ENCODE results near the gene UPK2. TPM values are rescaled to one million over a fixed set of nuclear protein-coding genes. Genes with fewer than 3 reads are reported as not detected.

UPK2 gene
- total and polyA plus RNA-seq, 4 donors, result 0.07 TPM; not detected in 3

GRCh38 chr11:118915396-118915795 is 40.7 kb upstream of the UPK2 start:
- no peaks in the 10 kb centered on the region for H3K9me3 ChIP-seq (ENCODE audit: control insufficient read depth in 4 of 4, insufficient read depth in 3 of 4, low read length in 3 of 4)
- peak overlapping the region in 1 of 2 donors; percentile 9 for H3K9ac ChIP-seq (ENCODE audit: insufficient read depth in 1 of 2, low read length in 2 of 2)
- H3K27me3 ChIP-seq (ENCODE audit: control insufficient read depth in 3 of 3, insufficient read depth in 3 of 3, low read length in 2 of 3), result no peaks in the 10 kb centered on the region
- peaks cover 0 to 6% (median 0%) of the 10 kb centered on the region in 4 donors for H3K36me3 ChIP-seq (ENCODE audit: control insufficient read depth in 4 of 4, insufficient read depth in 4 of 4, low read length in 4 of 4)
- H3K4me1 ChIP-seq (ENCODE audit: control insufficient read depth in 5 of 5, insufficient read depth in 5 of 5, low read length in 5 of 5), result peaks cover 26 to 94% (median 73%) of the 10 kb centered on the region in 5 donors
- H3K4me3 ChIP-seq, result no peak overlapping the region
- ATAC-seq (ENCODE audit: insufficient read depth, low FRiP score), result no peak
- H3K27ac ChIP-seq (ENCODE audit: low read depth in 1 of 2, low read length in 1 of 2), result peak overlapping the region; percentile 92 to 93
- no peak for DNase-seq
- 85 to 96% methylated on average over 2 of the region's 2 CpGs for WGBS, 2 donors
- no peak for TF ChIP-seq CTCF (IDR thresholded peaks at IDR 0.05; ENCODE audit: control extremely low read depth, extremely low read depth)

DNA sequence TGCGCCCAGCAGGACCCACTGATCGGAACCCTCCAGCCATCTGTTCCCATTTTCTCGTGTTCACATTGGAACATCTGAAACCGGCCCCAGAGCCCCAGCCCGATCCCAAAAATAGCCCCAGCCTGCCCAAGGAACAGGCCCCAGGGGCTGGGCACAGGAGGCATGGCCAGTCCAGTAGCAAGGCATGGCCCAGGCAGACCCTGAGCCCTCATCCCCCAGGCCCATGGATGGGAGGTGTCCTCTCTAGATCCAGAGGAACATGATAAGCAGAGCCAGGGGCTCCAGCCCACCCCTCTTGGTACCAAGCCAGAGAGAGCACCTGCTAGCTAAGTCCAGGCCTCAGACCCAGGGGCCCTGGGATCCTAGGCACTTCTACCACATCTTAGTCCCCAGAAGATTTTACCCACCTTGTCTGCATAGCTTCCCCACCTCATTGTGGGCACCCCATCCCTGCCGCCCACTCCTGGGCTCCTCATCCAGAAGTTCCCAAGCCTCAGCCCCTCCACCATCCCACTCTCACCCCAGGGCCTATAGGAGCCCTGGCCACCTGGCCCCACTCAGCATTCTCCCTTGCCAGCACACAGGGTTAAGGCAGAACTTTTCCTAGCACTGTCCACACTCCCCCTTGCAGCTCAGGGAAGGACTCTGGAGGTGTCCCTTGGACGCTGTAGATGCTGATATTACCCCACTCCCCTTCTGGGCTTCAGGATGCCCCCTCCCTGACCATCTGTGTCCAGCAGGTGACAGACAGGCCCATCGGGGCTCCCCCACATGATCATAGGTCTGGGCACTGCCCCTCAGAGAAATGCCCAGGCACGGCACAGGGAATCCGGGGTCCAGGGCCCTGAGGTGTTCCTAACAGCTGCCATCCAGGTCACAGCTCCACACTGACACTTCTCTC is 39.9 kb upstream of the UPK2 start:
- H3K27me3 ChIP-seq (ENCODE audit: control insufficient read depth in 3 of 3, insufficient read depth in 3 of 3, low read length in 2 of 3), result no peaks in the 10 kb centered on the region
- no peak overlapping the region for H3K4me3 ChIP-seq
- 58 to 73% methylated on average over 10 of the region's 10 CpGs for WGBS, 2 donors
- no peak for TF ChIP-seq CTCF (IDR thresholded peaks at IDR 0.05; ENCODE audit: control extremely low read depth, extremely low read depth)
- no peaks in the 10 kb centered on the region for H3K9me3 ChIP-seq (ENCODE audit: control insufficient read depth in 4 of 4, insufficient read depth in 3 of 4, low read length in 3 of 4)
- H3K27ac ChIP-seq (ENCODE audit: low read depth in 1 of 2, low read length in 1 of 2), result peak overlapping the region; percentile 92 to 93
- ATAC-seq (ENCODE audit: insufficient read depth, low FRiP score) (no peak), DNase-seq (no peak)
- H3K4me1 ChIP-seq (ENCODE audit: control insufficient read depth in 5 of 5, insufficient read depth in 5 of 5, low read length in 5 of 5), result peaks cover 25 to 95% (median 81%) of the 10 kb centered on the region in 5 donors
- peak overlapping the region in 1 of 2 donors; percentile 17 for H3K9ac ChIP-seq (ENCODE audit: insufficient read depth in 1 of 2, low read length in 2 of 2)
- H3K36me3 ChIP-seq (ENCODE audit: control insufficient read depth in 4 of 4, insufficient read depth in 4 of 4, low read length in 4 of 4), result peaks cover 0 to 6% (median 0%) of the 10 kb centered on the region in 4 donors

DNA sequence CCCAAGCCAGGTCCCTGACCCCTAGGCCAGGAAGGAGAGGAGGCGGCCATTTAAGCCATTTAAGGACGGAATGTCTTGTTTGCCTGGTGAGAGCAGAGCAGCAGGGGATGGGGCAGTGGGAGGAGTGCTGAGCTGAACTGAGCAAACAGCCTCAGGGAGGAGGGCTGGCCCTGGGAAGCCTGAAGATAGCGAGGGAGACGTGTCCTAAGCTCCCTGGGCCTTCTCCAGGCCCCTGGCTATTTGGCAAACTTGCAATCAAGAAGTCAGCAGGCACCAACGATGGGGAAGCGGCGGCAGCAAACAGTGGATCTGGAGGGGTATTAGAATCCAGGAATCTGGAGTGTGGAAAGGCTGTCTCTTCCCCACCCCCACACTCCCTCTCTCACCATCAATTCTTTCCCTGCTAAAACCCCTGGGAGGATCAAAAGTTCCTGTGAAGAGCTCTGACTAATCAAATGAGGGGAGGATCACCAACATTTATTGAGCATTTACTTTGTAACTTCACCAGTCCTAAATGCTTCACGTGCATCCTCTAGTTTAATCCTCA is 39.2 kb upstream of the UPK2 start:
- DNase-seq, result peak; percentile 66 to 82 (median 68)
- peak overlapping the region; percentile 92 to 93 for H3K27ac ChIP-seq (ENCODE audit: low read depth in 1 of 2, low read length in 1 of 2)
- no peak for TF ChIP-seq CTCF (IDR thresholded peaks at IDR 0.05; ENCODE audit: control extremely low read depth, extremely low read depth)
- H3K27me3 ChIP-seq (ENCODE audit: control insufficient read depth in 3 of 3, insufficient read depth in 3 of 3, low read length in 2 of 3), result no peaks in the 10 kb centered on the region
- H3K9me3 ChIP-seq (ENCODE audit: control insufficient read depth in 4 of 4, insufficient read depth in 3 of 4, low read length in 3 of 4), result no peaks in the 10 kb centered on the region
- H3K4me3 ChIP-seq, result no peak overlapping the region
- H3K4me1 ChIP-seq (ENCODE audit: control insufficient read depth in 5 of 5, insufficient read depth in 5 of 5, low read length in 5 of 5), result peaks cover 20 to 95% (median 78%) of the 10 kb centered on the region in 5 donors
- peaks cover 0 to 6% (median 0%) of the 10 kb centered on the region in 4 donors for H3K36me3 ChIP-seq (ENCODE audit: control insufficient read depth in 4 of 4, insufficient read depth in 4 of 4, low read length in 4 of 4)
- 52 to 64% methylated on average over 8 of the region's 8 CpGs for WGBS, 2 donors
- no peak for ATAC-seq (ENCODE audit: insufficient read depth, low FRiP score)
- peak overlapping the region in 1 of 2 donors; percentile 26 for H3K9ac ChIP-seq (ENCODE audit: insufficient read depth in 1 of 2, low read length in 2 of 2)
